Measurements from ENCODE around the gene TRAFD1.

The TRAFD1 gene

GRCh38 chr12:112115259-112116045 is 9.9 kb upstream of the TRAFD1 start:
- no peak for DNase-seq (ENCODE audit: low read depth in 2 of 2)

- DNase-seq (ENCODE audit: low read depth in 2 of 2) = no peak
Measured at GRCh38 chr12:112116232-112117060, 8.9 kb upstream of the TRAFD1 start.

- DNase-seq (ENCODE audit: low read depth in 2 of 2) = no peak
Measured at GRCh38 chr12:112117685-112118084, 7.7 kb upstream of the TRAFD1 start.

GRCh38 chr12:112121780-112122565 is 3.4 kb upstream of the TRAFD1 start:
- DNase-seq (ENCODE audit: low read depth in 2 of 2) = no peak

DNA sequence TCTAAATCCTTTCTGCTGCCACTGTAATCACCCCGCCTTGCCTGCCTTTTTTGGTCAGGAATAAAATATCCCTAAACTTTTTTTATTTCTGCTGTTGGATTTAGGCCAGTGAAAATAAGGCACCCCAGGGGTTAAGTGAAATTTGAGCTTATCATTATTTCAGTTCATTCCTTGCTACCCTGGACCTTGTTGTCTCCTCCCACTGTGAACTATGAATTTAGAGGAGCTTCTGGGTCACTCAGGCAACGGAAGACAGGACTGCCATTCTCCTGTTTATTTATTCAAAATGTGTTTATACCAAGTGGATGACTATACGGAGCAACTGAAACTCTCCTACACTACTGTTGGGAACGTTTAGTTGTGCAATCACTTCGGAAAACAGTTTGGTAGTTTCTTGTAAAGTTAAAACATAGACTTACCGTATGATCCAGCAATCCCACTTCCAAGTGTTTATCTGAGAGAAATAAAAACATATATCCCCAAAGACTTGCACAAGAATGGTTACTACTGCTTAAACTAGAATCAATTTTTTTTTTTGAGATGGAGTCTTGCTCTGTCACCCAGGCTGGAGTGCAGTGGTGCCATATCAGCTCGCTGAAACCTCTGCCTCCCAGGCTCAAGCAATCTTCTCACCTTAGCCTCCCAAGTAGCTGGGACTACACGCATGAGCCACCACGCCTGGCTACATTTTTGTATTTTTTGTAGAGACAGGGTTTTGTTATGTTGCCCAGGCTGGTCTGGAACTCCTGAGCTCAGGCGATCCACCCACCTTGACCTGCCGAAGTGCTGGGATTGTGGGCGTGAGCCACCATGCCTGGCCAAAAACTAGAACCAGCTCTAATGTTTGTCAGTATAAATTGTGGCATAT is 2.3 kb upstream of the TRAFD1 start:
- DNase-seq (ENCODE audit: low read depth in 2 of 2) = no peak

DNA sequence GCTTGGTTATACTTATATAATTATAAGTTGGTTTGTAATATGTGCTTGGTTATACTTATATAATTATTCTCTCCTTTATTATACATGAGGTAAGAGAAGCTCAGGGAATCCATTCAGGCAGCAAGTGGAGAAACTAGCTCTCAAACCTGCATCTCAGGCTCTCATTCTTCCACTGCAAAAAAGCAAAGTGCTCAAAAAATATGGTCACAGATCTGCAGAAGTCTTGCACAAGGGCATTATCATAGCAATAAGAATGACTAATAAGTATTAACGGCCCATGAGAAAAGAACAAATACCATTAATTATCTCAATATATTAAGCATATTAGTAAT is 476 bp upstream of the TRAFD1 start:
- no peak for DNase-seq (ENCODE audit: low read depth in 2 of 2)

GRCh38 chr12:112126000-112126438 is 659 bp downstream of the TRAFD1 start:
- no peak for DNase-seq (ENCODE audit: low read depth in 2 of 2)

DNA sequence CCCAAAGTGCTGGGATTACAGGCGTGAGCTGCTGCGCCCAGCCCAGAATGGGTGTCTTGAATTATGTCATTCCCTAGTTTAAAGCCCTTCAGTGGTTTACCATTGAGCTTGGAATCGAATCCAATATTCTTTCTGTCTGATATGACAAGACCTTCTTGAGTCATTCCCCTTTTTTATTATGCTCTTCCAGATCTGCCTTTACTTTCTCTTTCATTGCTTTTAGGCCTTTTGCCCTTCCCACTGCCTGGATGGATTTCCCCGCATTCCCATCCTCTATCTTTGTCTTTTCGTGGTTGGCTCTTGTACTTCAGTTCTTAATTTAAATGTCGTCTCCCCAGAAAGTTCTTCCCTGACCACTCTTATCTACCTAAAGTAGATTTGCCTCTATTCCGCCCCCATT is 1.6 kb downstream of the TRAFD1 start:
- no peak for DNase-seq (ENCODE audit: low read depth in 2 of 2)

DNA sequence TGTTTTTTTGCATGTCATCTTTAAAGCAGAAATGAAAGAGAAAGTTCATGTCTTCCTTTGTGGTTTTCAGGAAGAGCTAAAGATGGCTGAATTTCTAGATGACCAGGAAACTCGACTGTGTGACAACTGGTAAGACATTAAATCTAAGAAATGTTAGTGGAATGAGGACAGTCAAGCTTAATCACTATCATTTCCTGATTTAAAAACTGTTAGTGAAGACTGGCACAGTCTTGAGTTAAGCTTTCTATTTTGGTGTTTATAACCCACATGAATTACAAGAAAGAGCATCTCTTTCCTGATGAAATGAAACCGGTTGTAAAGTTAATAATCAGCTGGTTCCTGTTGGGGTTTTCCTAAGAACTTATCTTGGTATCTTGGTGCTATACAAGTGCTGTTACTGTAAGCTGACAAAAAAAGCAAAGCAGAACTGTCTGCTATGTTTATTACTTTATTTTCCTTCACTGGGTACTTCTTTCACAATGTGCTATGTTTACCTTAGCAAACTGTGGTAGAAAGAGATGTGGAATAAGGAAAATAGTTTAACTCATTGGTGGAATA is 5.2 kb downstream of the TRAFD1 start:
- no peak for DNase-seq (ENCODE audit: low read depth in 2 of 2)

DNA sequence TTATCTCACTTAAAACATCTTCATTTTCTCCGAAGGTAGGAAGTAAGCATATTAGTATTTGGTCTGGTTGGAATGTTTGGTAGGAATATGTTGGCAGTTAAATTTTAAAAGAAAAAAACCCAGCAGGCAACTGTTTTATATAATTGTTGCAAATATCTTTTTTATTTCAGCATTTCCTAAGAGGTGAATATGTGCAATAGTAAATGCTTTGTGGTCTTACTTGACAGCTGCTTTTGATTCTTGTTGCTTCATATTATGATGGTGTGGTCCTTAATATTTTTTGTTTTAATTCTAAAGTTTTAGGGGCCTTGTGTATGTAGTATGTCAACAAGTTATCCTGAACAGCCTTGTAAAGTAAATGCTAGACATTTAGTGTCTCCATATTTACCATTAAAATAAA is 6.3 kb downstream of the TRAFD1 start:
- DNase-seq (ENCODE audit: low read depth in 2 of 2) = no peak

DNA sequence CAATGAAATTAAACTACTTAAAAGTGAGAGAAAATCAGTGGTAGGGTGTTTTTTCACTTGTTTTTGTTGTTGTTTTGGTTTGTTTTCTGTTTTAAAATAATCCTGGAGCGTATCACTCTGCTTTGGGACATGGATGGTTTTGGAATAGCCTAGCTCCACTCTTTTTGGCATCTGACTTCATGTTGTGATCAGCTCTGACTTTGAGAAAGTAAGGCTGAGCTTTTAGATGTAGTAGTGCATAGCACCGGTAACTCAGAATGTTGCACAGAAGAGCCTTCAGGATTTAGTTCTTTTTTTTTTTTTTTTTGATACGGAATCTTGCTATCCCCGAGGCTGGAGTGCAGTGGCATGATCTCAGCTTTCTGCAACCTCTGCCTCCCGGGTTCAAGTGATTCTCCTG is 8.1 kb downstream of the TRAFD1 start:
- no peak for DNase-seq (ENCODE audit: low read depth in 2 of 2)

- DNase-seq (ENCODE audit: low read depth in 2 of 2) = no peak
Measured at GRCh38 chr12:112134731-112135130, 9.4 kb downstream of the TRAFD1 start.

- DNase-seq (ENCODE audit: low read depth in 2 of 2) = no peak
Measured at GRCh38 chr12:112140728-112141127, 15.4 kb downstream of the TRAFD1 start.

DNA sequence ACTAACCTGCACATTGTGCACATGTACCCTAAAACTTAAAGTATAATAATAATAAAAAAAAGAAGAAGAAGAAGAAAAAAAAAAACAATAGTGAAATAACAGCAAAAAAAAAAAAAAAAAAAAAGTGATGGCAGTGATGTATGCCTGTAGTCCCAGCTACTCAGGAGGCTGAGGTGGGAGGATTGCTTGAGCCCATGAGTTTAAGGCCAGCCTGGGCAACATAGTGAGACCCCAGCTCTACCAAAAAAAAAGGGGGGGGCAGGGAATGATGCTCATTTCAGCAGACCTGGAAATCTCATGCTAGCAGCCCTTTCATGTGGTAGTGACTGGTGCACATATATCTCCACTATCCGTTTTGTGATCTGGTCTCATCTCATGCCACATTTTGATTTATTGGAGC is 20.8 kb downstream of the TRAFD1 start:
- no peak for DNase-seq (ENCODE audit: low read depth in 2 of 2)

- DNase-seq (ENCODE audit: low read depth in 2 of 2) = no peak
Measured at GRCh38 chr12:112148031-112148513, 22.7 kb downstream of the TRAFD1 start.

- DNase-seq (ENCODE audit: low read depth in 2 of 2) = no peak
Measured at GRCh38 chr12:112149596-112149995, 24.2 kb downstream of the TRAFD1 start.

- DNase-seq (ENCODE audit: low read depth in 2 of 2) = no peak
Measured at GRCh38 chr12:112151766-112152541, 26.6 kb downstream of the TRAFD1 start.

DNA sequence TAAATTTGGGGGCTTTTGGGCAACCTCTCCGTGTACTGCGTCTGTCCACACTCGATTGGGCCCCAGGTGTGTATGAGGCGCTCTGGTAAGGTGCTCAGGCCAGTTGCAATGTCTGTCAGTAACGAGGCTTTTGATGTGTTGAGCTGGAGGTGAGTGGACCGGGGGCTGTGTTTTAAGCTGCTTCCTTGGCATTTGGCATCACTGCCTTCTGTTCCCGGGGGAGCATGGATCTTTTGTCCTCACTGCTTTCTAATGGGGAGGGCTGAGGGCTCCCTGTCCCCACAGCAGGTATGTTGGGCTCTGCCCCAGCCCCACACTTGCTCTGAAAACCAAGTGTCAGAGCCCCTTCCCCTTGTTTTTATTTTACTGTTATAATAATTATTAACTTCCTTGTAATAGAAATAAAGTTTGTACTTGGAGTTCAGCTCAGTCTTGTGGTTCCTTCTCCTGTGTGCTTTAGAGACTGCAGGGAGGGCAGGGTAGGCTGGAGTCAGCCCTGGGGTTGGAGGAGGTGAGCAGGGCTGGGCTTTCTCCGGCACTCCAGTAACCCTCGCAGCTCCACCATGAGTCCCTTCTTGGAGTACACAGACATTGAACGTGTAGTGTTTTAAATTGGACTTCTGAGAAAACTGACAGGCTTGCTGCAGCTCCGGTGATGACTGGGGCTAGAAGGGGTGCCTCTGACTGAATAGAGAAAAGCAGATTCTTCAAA is 28.0 kb downstream of the TRAFD1 start:
- no peak for DNase-seq (ENCODE audit: low read depth in 2 of 2)

DNA sequence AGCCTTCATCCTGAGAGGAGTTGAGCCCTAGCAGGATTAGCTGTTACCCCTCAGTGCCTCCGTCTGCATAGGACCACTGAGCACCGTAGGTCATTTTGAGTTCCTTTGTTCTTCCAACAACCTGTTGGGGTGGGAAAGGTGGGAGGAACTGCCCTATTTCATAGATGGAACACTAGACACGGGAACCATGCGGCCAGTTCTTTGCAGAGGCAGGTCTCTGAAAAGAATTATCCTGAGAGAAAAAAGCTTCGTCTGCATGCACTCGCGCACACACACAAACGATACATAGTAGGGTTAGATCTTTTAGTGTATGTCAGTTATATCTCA is 28.5 kb downstream of the TRAFD1 start:
- DNase-seq (ENCODE audit: low read depth in 2 of 2) = no peak
